ENCODE measurements around the gene PADI6.

PADI6 gene

GRCh38 chr1:17356387-17357026, 15.5 kb upstream of the PADI6 start:
- no peak for DNase-seq (ENCODE audit: low read depth in 3 of 3)

GRCh38 chr1:17358557-17358956, 13.4 kb upstream of the PADI6 start:
- DNase-seq (ENCODE audit: low read depth in 3 of 3): no peak

GRCh38 chr1:17359031-17359430, 13.0 kb upstream of the PADI6 start:
- no peak for DNase-seq (ENCODE audit: low read depth in 3 of 3)

- DNase-seq (ENCODE audit: low read depth in 3 of 3): no peak
Observed at GRCh38 chr1:17359808-17360207, 12.2 kb upstream of the PADI6 start.

- DNase-seq (ENCODE audit: low read depth in 3 of 3): no peak
Observed at GRCh38 chr1:17360272-17360956, 11.6 kb upstream of the PADI6 start.

- no peak for DNase-seq (ENCODE audit: low read depth in 3 of 3)
Observed at GRCh38 chr1:17361687-17362086, 10.3 kb upstream of the PADI6 start.

- no peak for DNase-seq (ENCODE audit: low read depth in 3 of 3)
Observed at GRCh38 chr1:17363351-17363750, 8.6 kb upstream of the PADI6 start.

- DNase-seq (ENCODE audit: low read depth in 3 of 3): no peak
Observed at GRCh38 chr1:17363771-17364170, 8.2 kb upstream of the PADI6 start.

- DNase-seq (ENCODE audit: low read depth in 3 of 3): no peak
Observed at GRCh38 chr1:17365293-17365692, 6.7 kb upstream of the PADI6 start.

- no peak for DNase-seq (ENCODE audit: low read depth in 3 of 3)
Observed at GRCh38 chr1:17369466-17369865, 2.5 kb upstream of the PADI6 start.

- DNase-seq (ENCODE audit: low read depth in 3 of 3): no peak
Observed at GRCh38 chr1:17370618-17371017, 1.4 kb upstream of the PADI6 start.

GRCh38 chr1:17372955-17373354, 959 bp downstream of the PADI6 start:
- DNase-seq (ENCODE audit: low read depth in 3 of 3): no peak

- no peak for DNase-seq (ENCODE audit: low read depth in 3 of 3)
Observed at GRCh38 chr1:17375651-17376050, 3.7 kb downstream of the PADI6 start.

- DNase-seq (ENCODE audit: low read depth in 3 of 3): no peak
Observed at GRCh38 chr1:17377325-17377953, 5.4 kb downstream of the PADI6 start.

GRCh38 chr1:17381161-17381560, 9.2 kb downstream of the PADI6 start:
- DNase-seq (ENCODE audit: low read depth in 3 of 3): no peak

- DNase-seq (ENCODE audit: low read depth in 3 of 3): no peak
Observed at GRCh38 chr1:17392199-17392740, 20.3 kb downstream of the PADI6 start.

GRCh38 chr1:17393230-17393629, 21.2 kb downstream of the PADI6 start:
- DNase-seq (ENCODE audit: low read depth in 3 of 3): no peak

- DNase-seq (ENCODE audit: low read depth in 3 of 3): no peak
Observed at GRCh38 chr1:17397910-17398695, 26.1 kb downstream of the PADI6 start.

GRCh38 chr1:17400725-17401341, 28.8 kb downstream of the PADI6 start:
- DNase-seq (ENCODE audit: low read depth in 3 of 3): no peak

- no peak for DNase-seq (ENCODE audit: low read depth in 3 of 3)
Observed at GRCh38 chr1:17401841-17402240, 29.8 kb downstream of the PADI6 start.

GRCh38 chr1:17403081-17403480, 31.1 kb downstream of the PADI6 start:
- no peak for DNase-seq (ENCODE audit: low read depth in 3 of 3)
